Uterus (tissue), 4 donors: ENCODE measurements around the gene HOXC12. TPM values are rescaled to one million over a fixed set of nuclear protein-coding genes. Genes with fewer than 3 reads are reported as not detected.

Experiments used
- DNase-seq, 2 donors: peaks; one replicate each; pipeline ENCODE4 v3.0.0-alpha.2; 2019 to 2020
- H3K27ac ChIP-seq, 2 donors: fragments of 200-600 bp; sonication (generic); 1 replicate in 1 of 2; 2 replicates in 1 of 2; pipeline ENCODE4 v1.5.1; 2016 to 2018
- H3K27me3 ChIP-seq, 2 donors: fragments of 200-600 bp; sonication (generic); one replicate each; pipeline ENCODE4 v1.5.1; 2018 to 2019; ENCODE audit warnings: control low read depth in 1 of 2
- H3K36me3 ChIP-seq, 2 donors: fragments of 200-600 bp; sonication (generic); one replicate each; pipeline ENCODE4 v1.5.1; 2019; ENCODE audit warnings: control low read depth in 1 of 2
- H3K4me1 ChIP-seq, 2 donors: fragments of 200-600 bp; sonication (generic); one replicate each; pipeline ENCODE4 v1.5.1; 2018 to 2019; ENCODE audit warnings: control low read depth in 1 of 2
- H3K4me3 ChIP-seq, 2 donors: fragments of 200-600 bp; sonication (generic); 1 replicate in 1 of 2; 2 replicates in 1 of 2; pipeline ENCODE4 v1.5.1; 2018 to 2019; ENCODE audit warnings: mild to moderate bottlenecking in 1 of 2
- H3K9me3 ChIP-seq, 2 donors: fragments of 200-600 bp; sonication (generic); one replicate each; pipeline ENCODE4 v1.5.1; 2019; ENCODE audit warnings: control low read depth in 1 of 2
- CTCF ChIP-seq, 4 experiments: fragments of 200-600 bp in 2 of 4; fragments of 450-650 bp in 2 of 4; sonication (generic) in 2 of 4; IDR thresholded peaks; one replicate each; pipeline ENCODE4 v1.5.1; 2016 to 2019; ENCODE audit warnings: antibody characterized with exemption in 4 of 4, mild to moderate bottlenecking in 2 of 4, moderate library complexity in 1 of 4
- POLR2A ChIP-seq, 2 donors: fragments of 450-650 bp; IDR thresholded peaks; one replicate each; pipeline ENCODE4 v1.6.1; 2016; ENCODE audit warnings: antibody characterized with exemption in 2 of 2, mild to moderate bottlenecking in 1 of 2, moderate library complexity in 1 of 2
- intact Hi-C: fragments of 100-400 bp; cut with DNase I; formaldehyde crosslinking; loops from one replicate; pipeline ENCODE4 v1.15.1; 2023; ENCODE audit warnings: low total_unique reads
- total RNA-seq, 4 donors: library from RNA; depleted of rRNA in 3 of 4; stranded (reverse); fragments of >200 nt in 3 of 4; gene quantifications; one replicate each; pipeline versions ENCODE4 v1.1.0 to v1.2.4, GENCODE V29; 2014 to 2023
- donor health status: DM: yes; HTN: yes; CAD: no.

HOXC12 gene
- total RNA-seq, 4 donors from 2014 or later = not detected

DNA sequence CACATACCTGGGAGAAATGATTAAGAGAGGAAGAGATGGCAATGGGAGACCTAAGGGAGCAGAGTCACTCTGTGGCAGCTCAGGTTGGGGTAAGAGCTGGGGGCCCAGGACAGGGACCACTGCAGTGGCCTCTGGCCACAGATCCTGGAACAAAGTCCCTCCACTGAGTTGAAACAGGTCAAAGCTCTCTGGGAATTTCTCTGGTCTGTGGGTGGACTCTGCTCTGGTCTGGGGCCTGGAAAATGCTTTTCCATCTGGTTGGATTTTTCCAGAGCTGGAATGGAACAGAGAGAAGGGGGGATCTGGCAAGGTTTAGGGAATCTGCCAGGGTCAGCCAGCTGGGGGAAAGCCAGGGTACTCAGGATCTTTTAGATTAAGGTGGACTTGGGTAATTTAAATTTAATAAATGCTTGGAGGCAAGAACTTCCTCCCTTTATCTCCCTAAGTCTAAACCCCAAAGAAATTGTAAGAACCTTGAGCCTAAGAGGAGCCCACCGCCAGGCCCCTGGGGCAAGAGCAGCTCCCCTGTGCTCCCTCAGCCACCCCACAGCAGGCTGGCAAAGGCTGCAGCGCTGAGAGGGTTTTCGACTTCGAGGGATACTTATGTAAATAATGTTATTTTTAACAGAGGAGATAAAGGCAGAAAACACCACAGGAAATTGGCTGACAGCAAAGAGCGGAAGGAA is 34.0 kb downstream of the HOXC12 start:
- no peak for DNase-seq
- Histone ChIP-seq H3K4me3 (no peak overlapping the region), H3K4me1 (peaks cover 0 to 17% of the 10 kb centered on the region in 2 donors), H3K27me3 (peaks cover 18 to 96% of the 10 kb centered on the region in 2 donors), H3K9me3 (no peaks in the 10 kb centered on the region), H3K36me3 (no peaks in the 10 kb centered on the region), H3K27ac (no peak overlapping the region)
- TF ChIP-seq CTCF (IDR thresholded peaks at IDR 0.05) = no peak
- no peak for TF ChIP-seq POLR2A (IDR thresholded peaks at IDR 0.05)
- intact Hi-C loops = no loop called here

DNA sequence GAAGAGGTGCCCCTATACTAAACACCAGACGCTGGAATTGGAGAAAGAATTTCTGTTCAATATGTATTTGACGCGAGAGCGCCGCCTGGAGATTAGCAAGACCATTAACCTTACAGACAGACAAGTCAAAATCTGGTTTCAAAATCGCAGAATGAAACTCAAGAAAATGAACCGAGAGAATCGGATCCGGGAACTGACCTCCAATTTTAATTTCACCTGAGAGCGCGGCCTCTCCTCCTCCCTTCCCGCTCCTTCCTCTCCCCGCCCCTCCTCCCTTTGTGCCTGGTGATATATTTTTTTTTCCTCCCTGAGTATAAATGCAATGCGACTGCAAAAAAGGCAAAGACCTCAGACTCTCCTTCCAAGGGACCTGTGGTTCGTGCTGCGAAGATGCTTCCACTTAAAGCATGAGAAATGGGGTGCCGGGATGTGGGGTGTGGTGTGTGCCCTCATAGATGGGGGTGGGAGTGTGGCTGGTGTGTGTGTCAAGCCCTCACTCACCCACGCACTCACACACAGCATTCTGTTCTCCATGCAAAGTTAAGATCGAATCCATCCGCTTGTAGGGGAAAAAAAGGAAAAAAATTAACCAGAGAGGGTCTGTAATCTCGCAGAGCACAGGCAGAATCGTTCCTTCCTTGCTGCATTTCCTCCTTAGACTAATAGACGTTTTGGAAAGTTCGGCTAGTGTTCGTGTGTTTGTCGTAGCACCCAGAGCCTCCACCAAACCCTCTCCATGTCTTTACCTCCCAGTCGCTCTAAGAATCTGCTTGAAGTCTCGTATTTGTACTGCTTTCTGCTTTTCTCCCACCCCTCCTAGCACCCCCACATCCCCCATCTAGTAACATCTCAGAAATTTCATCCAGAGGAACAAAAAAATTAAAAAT is 34.8 kb downstream of the HOXC12 start:
- TF ChIP-seq POLR2A (IDR thresholded peaks at IDR 0.05) (no peak), CTCF (IDR thresholded peaks at IDR 0.05) (peak in 1 of 4 experiments; percentile 6)
- Histone ChIP-seq H3K36me3 (no peaks in the 10 kb centered on the region), H3K4me1 (peaks cover 0 to 21% of the 10 kb centered on the region in 2 donors), H3K9me3 (no peaks in the 10 kb centered on the region), H3K27ac (no peak overlapping the region), H3K4me3 (no peak overlapping the region), H3K27me3 (peaks cover 24 to 96% of the 10 kb centered on the region in 2 donors)
- intact Hi-C loops = no loop called here
- DNase-seq = no peak

GRCh38 chr12:53990311-53991076 is 35.8 kb downstream of the HOXC12 start:
- Histone ChIP-seq H3K27ac (no peak overlapping the region), H3K36me3 (no peaks in the 10 kb centered on the region), H3K4me1 (peaks cover 0 to 27% of the 10 kb centered on the region in 2 donors), H3K27me3 (peaks cover 27 to 96% of the 10 kb centered on the region in 2 donors), H3K4me3 (no peak overlapping the region), H3K9me3 (no peaks in the 10 kb centered on the region)
- TF ChIP-seq CTCF (IDR thresholded peaks at IDR 0.05) = no peak
- TF ChIP-seq POLR2A (IDR thresholded peaks at IDR 0.05) = peak in 1 of 2 donors; percentile 12
- no peak for DNase-seq
- intact Hi-C loops = no loop called here

DNA sequence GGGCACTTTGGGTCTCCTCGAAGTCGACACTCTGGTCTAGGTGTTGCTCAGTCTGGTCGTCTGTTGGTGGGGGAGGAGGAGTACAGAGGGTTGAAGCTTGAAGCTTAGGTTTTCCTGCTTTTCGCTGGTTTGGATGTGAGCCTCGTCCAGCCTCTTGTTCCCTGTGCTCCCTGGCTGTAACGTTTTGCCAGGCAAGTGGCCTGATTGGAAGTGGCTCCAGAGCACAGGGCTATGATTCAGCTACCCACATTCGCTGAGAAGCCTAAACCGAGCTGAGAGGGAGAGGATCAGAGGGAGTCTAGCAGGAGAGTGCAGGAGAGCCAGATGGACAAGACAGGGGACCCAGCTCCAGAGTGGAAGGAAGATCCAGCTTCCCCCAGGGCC is 36.4 kb downstream of the HOXC12 start:
- no peak for DNase-seq
- no peak overlapping the region for H3K27ac ChIP-seq

More for the DNA sequence above, 36.4 kb downstream of the HOXC12 start:
- Histone ChIP-seq H3K36me3 (no peaks in the 10 kb centered on the region), H3K4me3 (no peak overlapping the region), H3K4me1 (peaks cover 0 to 23% of the 10 kb centered on the region in 2 donors), H3K9me3 (no peaks in the 10 kb centered on the region), H3K27me3 (peaks cover 22 to 96% of the 10 kb centered on the region in 2 donors)
- TF ChIP-seq CTCF (IDR thresholded peaks at IDR 0.05) (no peak), POLR2A (IDR thresholded peaks at IDR 0.05) (no peak)
- intact Hi-C loops = no loop called here
